Dermis blood vessel endothelial cell (primary cell): ENCODE results near the gene LGALS4. TPM values are rescaled to one million over a fixed set of nuclear protein-coding genes. Genes with fewer than 3 reads are reported as not detected.
"Not testable (repeated sequence)": the region's sequence is repeated elsewhere in the genome, so short reads cannot be mapped to it uniquely, and the experiment has no call there.

ENCODE experiments used
- DNase-seq: peaks from one replicate; pipeline ENCODE4 v3.0.0; 2010
- total RNA-seq: library from RNA; depleted of rRNA; stranded (reverse); fragments of >200 nt; gene quantifications from 2 replicates; pipeline ENCODE4 v1.2.3, GENCODE V29; 2014

LGALS4 gene
- total RNA-seq, 1 donor from 2014 or later, result not detected

GRCh38 chr19:38819231-38819920, 6.6 kb upstream of the LGALS4 start:
- no peak for DNase-seq

GRCh38 chr19:38817081-38817480, 4.3 kb upstream of the LGALS4 start:
- DNase-seq, result no peak

GRCh38 chr19:38816131-38816750, 3.5 kb upstream of the LGALS4 start:
- no peak for DNase-seq

GRCh38 chr19:38815059-38816001, 2.6 kb upstream of the LGALS4 start:
- DNase-seq, result no peak

- DNase-seq, result not testable (repeated sequence)
These were observed 1.2 kb upstream of the LGALS4 start for GRCh38 chr19:38813932-38814331.

- DNase-seq, result no peak
These were observed 578 bp upstream of the LGALS4 start for GRCh38 chr19:38813323-38813722.

- no peak for DNase-seq
These were observed 520 bp downstream of the LGALS4 start for GRCh38 chr19:38812009-38812840.

GRCh38 chr19:38809592-38810252, 3.0 kb downstream of the LGALS4 start:
- DNase-seq, result no peak

GRCh38 chr19:38808741-38809140, 4.0 kb downstream of the LGALS4 start:
- DNase-seq, result no peak

- not testable (repeated sequence) for DNase-seq
These were observed 5.2 kb downstream of the LGALS4 start for GRCh38 chr19:38807374-38808098.

GRCh38 chr19:38806371-38806770, 6.4 kb downstream of the LGALS4 start:
- DNase-seq, result no peak

GRCh38 chr19:38805180-38805579, 7.6 kb downstream of the LGALS4 start:
- DNase-seq, result peak; percentile 56

GRCh38 chr19:38803543-38803942, 9.2 kb downstream of the LGALS4 start:
- DNase-seq, result no peak

- DNase-seq, result no peak
These were observed 11.2 kb downstream of the LGALS4 start for GRCh38 chr19:38801359-38802095.

- no peak for DNase-seq
These were observed 12.0 kb downstream of the LGALS4 start for GRCh38 chr19:38800577-38801347.

GRCh38 chr19:38799104-38799503, 13.6 kb downstream of the LGALS4 start:
- DNase-seq, result no peak

GRCh38 chr19:38797781-38798180, 15.0 kb downstream of the LGALS4 start:
- DNase-seq, result not testable (repeated sequence)

- DNase-seq, result no peak
These were observed 16.6 kb downstream of the LGALS4 start for GRCh38 chr19:38796154-38796553.

GRCh38 chr19:38795549-38795948, 17.2 kb downstream of the LGALS4 start:
- DNase-seq, result no peak

GRCh38 chr19:38793671-38794070, 19.1 kb downstream of the LGALS4 start:
- no peak for DNase-seq
